Liver (tissue), 3 donors: ENCODE results near the gene ENTPD3.

Experiments
- NR2F2 ChIP-seq: IDR thresholded peaks from 2 replicates; pipeline ENCODE4 v1.6.1; 2016; ENCODE audit warnings: antibody characterized with exemption
- RAD21 ChIP-seq, 2 donors: IDR thresholded peaks; 2 replicates each; pipeline ENCODE4 v1.6.1; 2016; ENCODE audit warnings: antibody characterized with exemption in 2 of 2, mild to moderate bottlenecking in 2 of 2
- SP1 ChIP-seq: IDR thresholded peaks from 2 replicates; pipeline ENCODE4 v1.6.1; 2018; ENCODE audit warnings: antibody characterized with exemption, mild to moderate bottlenecking
- TAF1 ChIP-seq: conservative IDR thresholded peaks from 2 replicates; pipeline ENCODE4 v1.6.1; 2016; ENCODE audit warnings: antibody characterized with exemption, mild to moderate bottlenecking
- YY1 ChIP-seq: IDR thresholded peaks from 2 replicates; pipeline ENCODE4 v1.6.1; 2016; ENCODE audit warnings: antibody characterized with exemption, mild to moderate bottlenecking
- TF ChIP-seq, protein P1 (sequence below): fragments of 150-350 bp; IDR thresholded peaks from 2 replicates; pipeline ENCODE4 v1.5.1; 2017; ENCODE audit warnings: improper control_type of control experiment, low read depth, low read length; ENCODE audit not compliant: missing input control
- TF ChIP-seq, protein P2 (sequence below): IDR thresholded peaks from 2 replicates; pipeline ENCODE4 v1.6.1; 2016; ENCODE audit warnings: antibody characterized with exemption
- donor health status: healthy.
- donor health status: healthy.

DNA sequence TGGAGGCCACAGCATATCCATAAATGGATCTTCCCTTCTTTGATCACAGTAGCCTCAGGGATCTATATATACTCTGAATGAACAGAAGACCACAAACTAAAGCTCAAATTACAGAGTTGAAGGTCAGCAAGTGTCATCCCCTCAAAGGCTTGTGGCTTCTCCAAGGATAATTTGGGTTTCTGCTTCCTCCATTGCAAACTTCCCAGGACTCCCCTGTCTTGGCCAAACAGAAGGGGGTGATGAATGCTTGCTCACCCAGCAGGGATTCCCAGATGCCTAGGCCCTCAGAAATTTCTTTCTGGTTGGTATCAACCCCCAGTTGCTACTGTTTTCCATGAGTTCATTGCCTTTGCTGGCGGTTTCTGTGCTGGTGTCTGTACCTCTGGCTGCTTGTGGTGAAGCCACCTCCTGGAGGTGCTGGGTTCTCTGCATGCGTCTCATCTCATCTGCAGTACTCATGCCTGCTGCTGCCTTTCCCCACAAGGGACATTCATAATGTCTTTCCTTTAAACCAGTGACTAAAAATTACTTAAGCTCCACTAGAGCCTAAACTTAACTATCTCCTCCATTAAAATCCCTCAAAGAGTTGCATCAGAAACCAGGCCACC lies 17.7 kb downstream of the ENTPD3 start:
- TF ChIP-seq RAD21 (IDR thresholded peaks at IDR 0.05) (no peak), YY1 (no peak), NR2F2 (no peak), TAF1 (no peak), SP1 (no peak)
- TF ChIP-seq, protein P1, sequence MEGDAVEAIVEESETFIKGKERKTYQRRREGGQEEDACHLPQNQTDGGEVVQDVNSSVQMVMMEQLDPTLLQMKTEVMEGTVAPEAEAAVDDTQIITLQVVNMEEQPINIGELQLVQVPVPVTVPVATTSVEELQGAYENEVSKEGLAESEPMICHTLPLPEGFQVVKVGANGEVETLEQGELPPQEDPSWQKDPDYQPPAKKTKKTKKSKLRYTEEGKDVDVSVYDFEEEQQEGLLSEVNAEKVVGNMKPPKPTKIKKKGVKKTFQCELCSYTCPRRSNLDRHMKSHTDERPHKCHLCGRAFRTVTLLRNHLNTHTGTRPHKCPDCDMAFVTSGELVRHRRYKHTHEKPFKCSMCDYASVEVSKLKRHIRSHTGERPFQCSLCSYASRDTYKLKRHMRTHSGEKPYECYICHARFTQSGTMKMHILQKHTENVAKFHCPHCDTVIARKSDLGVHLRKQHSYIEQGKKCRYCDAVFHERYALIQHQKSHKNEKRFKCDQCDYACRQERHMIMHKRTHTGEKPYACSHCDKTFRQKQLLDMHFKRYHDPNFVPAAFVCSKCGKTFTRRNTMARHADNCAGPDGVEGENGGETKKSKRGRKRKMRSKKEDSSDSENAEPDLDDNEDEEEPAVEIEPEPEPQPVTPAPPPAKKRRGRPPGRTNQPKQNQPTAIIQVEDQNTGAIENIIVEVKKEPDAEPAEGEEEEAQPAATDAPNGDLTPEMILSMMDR = no peak
- TF ChIP-seq, protein P2, sequence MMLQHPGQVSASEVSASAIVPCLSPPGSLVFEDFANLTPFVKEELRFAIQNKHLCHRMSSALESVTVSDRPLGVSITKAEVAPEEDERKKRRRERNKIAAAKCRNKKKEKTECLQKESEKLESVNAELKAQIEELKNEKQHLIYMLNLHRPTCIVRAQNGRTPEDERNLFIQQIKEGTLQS = no peak
